HG02981 (cell line): ENCODE data around the gene HHIPL2.
"Not testable (repeated sequence)": the region's sequence is repeated elsewhere in the genome, so short reads cannot be mapped to it uniquely, and the experiment has no call there.

ENCODE experiments used
- ATAC-seq: cut with Tn5 transposase; IDR thresholded peaks from one replicate; pipeline ENCODE4 v1.9.1; 2021; ENCODE audit warnings: mild to moderate bottlenecking, moderate library complexity; ENCODE audit not compliant: unreplicated experiment

HHIPL2 gene

GRCh38 chr1:222540598-222540995 lies 7.3 kb downstream of the HHIPL2 start:
- no peak for ATAC-seq

- no peak for ATAC-seq
Measured at GRCh38 chr1:222539951-222540597, 7.8 kb downstream of the HHIPL2 start.

GRCh38 chr1:222535455-222535854 lies 12.4 kb downstream of the HHIPL2 start:
- no peak for ATAC-seq

DNA sequence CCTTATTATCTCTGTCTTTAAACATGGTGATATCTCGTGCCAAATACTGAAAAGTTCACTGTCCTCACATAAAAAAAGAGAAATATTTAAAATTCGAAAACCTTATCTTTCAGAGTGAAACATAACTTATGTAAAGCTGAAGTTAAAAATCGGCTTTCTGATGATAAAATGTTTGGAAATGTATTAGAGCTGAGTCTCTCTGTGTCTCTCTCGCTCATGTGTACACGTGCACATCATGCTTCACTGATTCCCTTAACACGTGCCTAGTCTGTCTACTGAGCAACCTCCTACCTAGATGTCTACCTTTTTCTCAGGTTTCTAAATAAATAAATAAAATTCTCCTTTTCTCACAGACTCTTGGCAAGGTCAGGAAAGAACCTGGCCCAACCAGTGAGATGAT lies 17.1 kb downstream of the HHIPL2 start:
- no peak for ATAC-seq

DNA sequence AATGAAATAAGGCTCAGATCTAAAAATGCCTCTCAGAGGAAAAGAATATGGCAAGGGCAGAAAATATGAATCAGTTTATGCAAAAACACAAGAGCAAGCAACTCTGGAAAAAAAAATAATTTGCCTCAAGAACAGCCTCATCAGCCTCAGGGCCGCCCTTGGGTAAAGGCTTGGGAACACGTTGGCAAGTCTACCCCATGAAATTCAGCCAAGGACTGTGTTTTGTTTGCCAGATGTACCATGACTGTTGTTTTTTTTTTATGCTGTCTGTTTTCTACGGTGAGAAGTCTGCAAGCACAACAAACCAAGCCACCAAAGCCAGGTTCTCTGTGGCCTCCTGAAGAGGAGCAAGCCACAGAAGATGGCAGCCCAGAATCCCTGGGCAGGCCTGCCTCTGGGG lies 18.0 kb downstream of the HHIPL2 start:
- ATAC-seq, result no peak

DNA sequence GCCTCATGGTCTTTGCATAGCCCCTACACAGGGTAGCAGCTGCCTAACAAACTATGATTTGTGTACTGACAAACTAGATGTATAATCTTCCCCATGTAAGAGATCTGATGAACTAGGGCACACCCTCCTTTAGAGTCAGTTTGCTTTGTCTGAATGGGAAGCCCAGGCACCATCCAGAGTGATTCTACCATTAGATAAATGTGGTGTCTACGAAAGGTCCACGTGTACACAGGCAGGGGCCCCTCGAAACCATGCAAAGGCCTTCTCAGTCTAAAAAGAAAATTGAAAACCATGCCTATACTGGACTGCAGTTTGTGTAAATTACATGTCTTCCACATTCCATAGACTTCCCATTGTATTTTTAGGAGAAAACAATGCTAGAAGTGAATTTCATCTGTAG lies 18.7 kb downstream of the HHIPL2 start:
- ATAC-seq, result no peak

DNA sequence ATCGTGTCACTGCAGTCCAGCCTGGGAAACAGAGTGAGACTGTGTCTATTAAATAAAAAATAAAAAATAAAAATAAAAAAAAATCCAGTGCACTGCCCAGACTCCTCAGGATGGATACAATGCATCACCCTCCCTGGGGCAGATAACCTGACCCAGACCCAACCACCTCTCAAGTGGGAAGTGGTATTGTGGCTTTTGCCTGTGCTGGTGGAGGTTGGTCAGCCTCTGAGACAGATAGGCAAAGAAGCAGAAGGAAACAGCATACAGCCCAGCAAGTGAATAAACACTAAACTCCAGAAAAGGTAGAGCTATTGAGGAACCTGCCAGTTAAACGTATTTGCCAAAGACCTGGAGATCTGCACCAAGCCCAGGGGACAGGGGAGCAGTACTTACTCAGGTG lies 22.0 kb downstream of the HHIPL2 start:
- ATAC-seq, result no peak

DNA sequence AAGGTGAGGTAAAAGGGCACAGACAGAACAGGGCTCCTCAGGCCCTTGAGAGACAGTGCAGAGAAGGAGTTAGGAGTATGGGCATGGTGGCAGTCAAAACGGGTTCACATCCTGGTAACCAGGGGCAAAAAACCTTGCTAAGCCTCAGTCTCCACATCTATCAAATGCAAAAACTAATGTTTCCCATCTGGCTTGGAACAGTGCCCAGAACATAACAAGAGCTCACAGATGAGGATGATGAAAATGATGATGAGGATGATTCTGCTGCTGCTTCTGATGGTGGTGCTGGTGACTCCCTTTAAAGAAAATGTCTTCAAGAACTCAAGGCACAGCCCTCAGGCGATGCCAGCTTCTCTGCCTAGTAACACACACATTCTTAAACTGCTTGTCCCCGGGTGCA lies 24.1 kb downstream of the HHIPL2 start:
- no peak for ATAC-seq

DNA sequence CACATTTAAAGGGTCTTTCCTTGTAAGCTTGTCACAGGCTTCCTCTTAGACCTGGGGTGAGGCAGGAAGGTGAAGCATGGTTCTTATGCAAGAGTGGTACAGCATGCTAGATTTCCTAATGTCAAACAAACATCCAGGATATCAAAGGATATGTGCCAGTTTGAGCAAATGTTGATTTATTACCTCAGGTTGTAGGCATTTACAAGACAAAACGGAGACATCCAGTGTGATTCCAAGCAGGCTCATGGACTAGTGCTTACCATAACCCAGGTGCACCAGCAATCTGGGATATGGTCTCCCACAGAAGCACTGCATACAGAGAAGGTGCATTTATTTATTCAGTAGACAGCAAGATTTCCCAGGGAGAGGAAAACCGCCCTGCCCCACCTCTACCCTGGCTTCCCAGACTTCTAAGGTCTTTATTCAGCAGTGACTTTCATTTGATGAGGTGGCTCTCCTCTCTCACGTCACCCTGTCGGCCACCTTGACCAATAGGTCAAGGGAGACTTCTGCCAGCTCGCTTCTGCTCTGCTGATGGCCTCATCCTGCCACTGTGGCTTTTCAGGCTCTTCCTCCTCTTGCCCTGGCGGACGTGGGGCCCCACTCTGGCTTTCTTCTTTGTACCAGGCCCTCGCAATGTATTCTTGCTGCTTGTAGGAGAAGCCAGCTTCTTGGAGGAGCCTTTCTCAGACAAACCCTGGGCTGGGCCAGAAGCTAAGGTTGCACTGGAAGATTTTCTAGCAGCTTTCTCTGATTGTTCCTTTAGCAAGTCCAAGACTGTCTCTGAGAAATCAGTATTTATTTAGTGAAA lies 25.6 kb downstream of the HHIPL2 start:
- ATAC-seq, result no peak

- ATAC-seq, result no peak
Measured at GRCh38 chr1:222521299-222522104, 26.4 kb downstream of the HHIPL2 start.

DNA sequence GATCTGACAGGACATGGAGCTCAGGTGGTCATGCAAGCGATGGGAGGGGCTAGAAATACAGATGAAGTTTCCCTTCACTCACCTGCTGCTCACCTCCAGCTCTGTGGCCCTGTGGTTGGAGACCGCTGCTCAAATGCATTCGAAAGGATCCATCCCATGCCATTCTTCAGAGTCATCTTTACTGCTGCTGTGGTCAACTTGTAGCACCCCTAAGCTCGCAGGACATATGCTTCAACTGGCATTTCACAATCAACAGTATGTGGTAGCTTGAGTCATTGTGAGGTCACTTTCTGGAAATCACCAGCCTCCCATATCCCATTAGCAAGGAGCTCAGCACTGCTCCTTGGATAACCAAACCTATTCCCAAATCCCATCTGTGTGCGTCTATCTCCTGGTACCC lies 58.4 kb downstream of the HHIPL2 start:
- ATAC-seq, result not testable (repeated sequence)

DNA sequence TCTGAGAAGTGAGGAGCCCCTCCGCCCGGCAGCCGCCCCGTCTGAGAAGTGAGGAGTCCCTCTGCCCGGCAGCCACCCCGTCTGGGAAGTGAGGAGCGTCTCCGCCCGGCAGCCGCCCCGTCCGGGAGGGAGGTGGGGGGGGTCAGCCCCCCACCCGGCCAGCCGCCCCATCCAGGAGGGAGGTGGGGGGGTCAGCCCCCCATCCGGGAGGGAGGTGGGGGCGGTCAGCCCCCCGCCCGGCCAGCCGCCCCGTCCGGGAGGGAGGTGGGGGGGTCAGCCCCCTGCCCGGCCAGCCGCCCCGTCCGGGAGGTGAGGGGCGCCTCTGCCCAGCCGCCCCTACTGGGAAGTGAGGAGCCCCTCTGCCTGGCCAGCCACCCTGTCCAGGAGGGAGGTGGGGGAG lies 60.1 kb downstream of the HHIPL2 start:
- not testable (repeated sequence) for ATAC-seq

DNA sequence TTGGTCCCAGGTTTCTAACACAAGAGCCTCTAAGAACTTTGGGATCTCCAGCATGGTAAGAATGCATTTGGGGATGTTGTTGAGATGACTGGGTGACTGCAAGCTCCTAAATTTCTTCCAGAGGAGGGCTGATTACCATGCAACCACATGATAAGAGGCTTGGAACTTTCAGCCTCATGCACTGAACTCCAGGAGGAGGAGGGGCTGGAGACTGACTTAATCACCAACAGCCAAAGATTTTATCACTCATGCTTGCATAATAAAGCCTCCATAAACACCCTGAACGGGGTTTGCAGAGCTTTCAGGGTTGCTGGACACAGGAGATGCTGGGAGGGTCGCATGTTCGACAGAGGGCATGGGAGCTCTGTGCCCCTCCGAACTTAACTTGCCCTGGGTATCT lies 63.9 kb downstream of the HHIPL2 start:
- not testable (repeated sequence) for ATAC-seq

DNA sequence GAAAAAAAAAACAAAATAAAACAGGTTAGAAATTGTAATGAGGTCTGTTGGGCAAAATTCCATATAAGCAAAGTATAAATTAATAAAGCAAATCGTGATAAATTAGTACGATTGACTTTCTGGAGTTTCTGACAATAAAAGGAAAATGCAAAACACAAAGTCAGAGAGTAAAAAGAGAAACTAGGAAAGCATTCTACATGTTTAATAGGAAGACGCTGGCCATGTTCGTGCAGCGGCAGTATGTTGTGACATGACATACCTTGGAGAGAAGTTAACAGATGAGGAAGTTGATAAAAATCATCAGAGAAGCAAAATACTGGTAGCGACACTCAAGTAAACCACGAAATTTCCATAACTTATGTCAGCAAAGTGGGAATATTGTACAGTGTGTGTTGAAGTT lies 68.3 kb downstream of the HHIPL2 start:
- ATAC-seq, result not testable (repeated sequence)

DNA sequence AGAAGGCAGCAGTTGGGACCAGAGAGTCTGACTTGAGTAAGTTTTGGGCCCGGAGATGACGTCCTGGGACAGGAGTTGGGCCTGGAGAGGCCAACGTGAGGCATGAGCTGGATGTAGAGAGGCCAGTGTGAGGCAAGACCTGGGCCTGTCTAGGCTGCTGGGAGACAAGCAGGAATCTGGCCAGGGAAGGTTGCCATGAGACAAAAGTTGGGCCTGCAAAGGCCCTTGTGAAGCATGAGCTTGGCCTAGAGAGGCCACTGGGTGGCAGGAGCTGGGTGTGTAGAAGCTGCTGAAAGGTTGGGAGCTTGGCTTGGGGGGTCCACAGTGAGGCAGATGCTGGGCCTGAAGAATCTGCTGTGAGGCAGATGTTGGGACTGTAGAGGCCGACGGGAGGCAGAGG lies 71.5 kb downstream of the HHIPL2 start:
- ATAC-seq, result not testable (repeated sequence)

DNA sequence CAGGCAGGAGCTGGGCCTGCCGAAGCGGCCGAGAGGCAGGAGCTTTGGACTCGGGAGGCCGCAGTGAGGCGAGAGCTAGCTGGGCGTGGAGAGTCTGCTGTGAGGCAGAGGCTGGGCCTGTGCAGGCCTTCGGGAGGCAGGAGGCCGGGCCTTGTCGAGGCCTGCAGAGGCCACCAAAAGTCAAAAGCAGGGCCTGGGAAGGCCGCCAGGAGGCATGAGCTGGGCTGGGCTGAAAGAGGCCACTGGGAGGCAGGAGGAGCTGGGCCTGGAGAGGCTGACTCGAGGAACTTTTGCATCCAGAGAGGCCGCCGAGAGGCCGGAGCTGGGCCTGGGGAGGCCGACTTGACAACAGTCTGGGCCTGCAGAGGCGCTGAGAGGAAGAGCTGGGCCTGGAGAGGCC lies 74.2 kb downstream of the HHIPL2 start:
- not testable (repeated sequence) for ATAC-seq

DNA sequence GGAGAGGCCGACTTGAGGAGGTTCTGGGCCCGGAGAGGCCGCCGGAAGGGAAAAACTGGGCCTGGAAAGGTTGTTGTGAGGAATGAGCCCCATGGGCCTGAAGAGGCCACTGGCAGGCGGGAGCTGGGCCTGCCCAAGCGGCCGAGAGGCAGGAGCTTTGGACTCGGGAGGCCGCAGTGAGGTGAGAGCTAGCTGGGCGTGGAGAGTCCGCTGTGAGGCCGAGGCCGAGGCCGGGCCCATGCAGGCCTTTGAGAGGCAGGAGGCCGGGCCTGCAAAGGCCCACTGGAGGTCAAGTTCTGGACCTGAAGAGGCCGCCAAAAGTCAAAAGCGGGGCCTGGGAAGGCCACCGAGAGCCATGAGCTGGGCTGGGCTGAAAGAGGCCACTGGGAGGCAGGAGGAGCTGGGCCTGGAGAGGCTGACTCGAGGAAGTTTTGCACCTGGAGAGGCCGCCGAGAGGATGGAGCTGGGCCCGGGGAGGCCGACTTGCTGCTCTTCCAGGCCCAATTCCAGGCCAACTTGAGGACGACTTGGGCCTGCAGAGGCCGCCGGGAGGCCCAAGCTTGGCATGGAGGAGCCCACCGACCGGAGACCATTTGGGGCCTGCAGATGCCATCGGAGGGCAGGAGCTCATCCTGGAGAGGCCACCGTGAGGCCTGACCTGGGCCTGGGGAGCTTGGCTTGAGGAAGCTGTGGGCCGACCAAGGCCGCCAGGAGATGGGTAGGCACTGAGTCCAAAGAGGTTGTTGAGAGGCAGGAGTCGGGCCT lies 74.9 kb downstream of the HHIPL2 start:
- not testable (repeated sequence) for ATAC-seq
